Measurements from ENCODE around the gene PRKCH. TPM values are rescaled to one million over a fixed set of nuclear protein-coding genes. Genes with fewer than 3 reads are reported as not detected.

Gene PRKCH
- total RNA-seq, 1 experiment from 2014 or later = 2.7 TPM

GRCh38 chr14:61360796-61361525, 39.6 kb downstream of the PRKCH start:
- Histone ChIP-seq H3K4me3 (ENCODE audit: low read depth in 2 of 2, low read length in 2 of 2) (no peak overlapping the region), H3K27me3 (ENCODE audit: control insufficient read depth, insufficient read depth, low read length) (no peaks in the 10 kb centered on the region), H3K36me3 (ENCODE audit: control insufficient read depth, insufficient read depth, low read length) (no peaks in the 10 kb centered on the region), H3K9me3 (ENCODE audit: control insufficient read depth, insufficient read depth, low read depth, low read length) (no peaks in the 10 kb centered on the region), H3K27ac (ENCODE audit: low read length) (no peak overlapping the region), H3K4me1 (ENCODE audit: control insufficient read depth, insufficient read depth, low read length) (no peaks in the 10 kb centered on the region)
- BruUV-seq (replicated peaks) = no TSS peak
- TF ChIP-seq POLR2AphosphoS5 (IDR thresholded peaks at IDR 0.05; ENCODE audit: low read depth, low read length) (no peak), SIN3A (IDR thresholded peaks at IDR 0.05; ENCODE audit: borderline replicate concordance, insufficient read depth, low read depth, low read length) (no peak), REST (IDR thresholded peaks at IDR 0.05; ENCODE audit: insufficient read depth in 1 of 2, low read depth in 2 of 2, low read length in 1 of 2) (no peak), CTCF (IDR thresholded peaks at IDR 0.05) (no peak), TCF7L2 (IDR thresholded peaks at IDR 0.05; ENCODE audit: low read depth, low read length) (no peak)
- no peak for ATAC-seq
- in situ Hi-C loops (cut with HindIII; ENCODE audit: low pct_unique_long_range_greater_than_20kb, low sequenced_read_pairs) (no loop called here), intact Hi-C loops (cut with micrococcal nuclease; ENCODE audit: unreplicated experiment) (no loop called here)
- POLR2A ChIA-PET = no interaction called here
- no peak for DNase-seq (ENCODE audit: low read depth, low spot score)
- CTCF ChIA-PET = no interaction called here

- intact Hi-C loops (cut with micrococcal nuclease; ENCODE audit: unreplicated experiment) = no loop called here
- Histone ChIP-seq H3K27me3 (ENCODE audit: control insufficient read depth, insufficient read depth, low read length) (no peaks in the 10 kb centered on the region), H3K4me3 (ENCODE audit: low read depth in 2 of 2, low read length in 2 of 2) (no peak overlapping the region), H3K9me3 (ENCODE audit: control insufficient read depth, insufficient read depth, low read depth, low read length) (no peaks in the 10 kb centered on the region), H3K36me3 (ENCODE audit: control insufficient read depth, insufficient read depth, low read length) (no peaks in the 10 kb centered on the region), H3K27ac (ENCODE audit: low read length) (no peak overlapping the region), H3K4me1 (ENCODE audit: control insufficient read depth, insufficient read depth, low read length) (no peaks in the 10 kb centered on the region)
- POLR2A ChIA-PET = no interaction called here
- DNase-seq (ENCODE audit: low read depth, low spot score) (no peak), ATAC-seq (no peak)
- TF ChIP-seq SIN3A (IDR thresholded peaks at IDR 0.05; ENCODE audit: borderline replicate concordance, insufficient read depth, low read depth, low read length) = no peak
- TF ChIP-seq POLR2AphosphoS5 (IDR thresholded peaks at IDR 0.05; ENCODE audit: low read depth, low read length) = no peak
- TF ChIP-seq REST (IDR thresholded peaks at IDR 0.05; ENCODE audit: insufficient read depth in 1 of 2, low read depth in 2 of 2, low read length in 1 of 2) = no peak
- no peak for TF ChIP-seq CTCF (IDR thresholded peaks at IDR 0.05)
- no peak for TF ChIP-seq TCF7L2 (IDR thresholded peaks at IDR 0.05; ENCODE audit: low read depth, low read length)
- CTCF ChIA-PET = no interaction called here
- in situ Hi-C loops (cut with HindIII; ENCODE audit: low pct_unique_long_range_greater_than_20kb, low sequenced_read_pairs) = no loop called here
- no TSS peak for BruUV-seq (replicated peaks)
Observed at GRCh38 chr14:61362072-61362750, 40.8 kb downstream of the PRKCH start.

Data from Panc1 (cell line).